Measurements from ENCODE around the gene COL4A3. TPM values are rescaled to one million over a fixed set of nuclear protein-coding genes. Genes with fewer than 3 reads are reported as not detected.

COL4A3 gene
- total and polyA plus RNA-seq, 2 donors (not counting 3 experiments of a cell fraction or from before 2014, with no cell fraction given), result not detected

GRCh38 chr2:227134591-227134990 lies 29.8 kb upstream of the COL4A3 start:
- H3K4me2 ChIP-seq (ENCODE audit: insufficient read depth, low read length), result no peak overlapping the region
- no peaks in the 10 kb centered on the region for H3K36me3 ChIP-seq (ENCODE audit: control insufficient read depth in 2 of 2, extremely low read depth in 1 of 2, insufficient read depth in 2 of 2, low read length in 2 of 2)
- intact Hi-C loops (cut with micrococcal nuclease) (loop anchor here (5.0 kb wide), 1 partner anchor 273 kb away; no protein-coding TSS in a partner anchor), dilution Hi-C loops (cut with MboI; ENCODE audit: extremely low pct_ligation_motif_present, low sequenced_read_pairs) (no loop called here)
- POLR2A ChIA-PET, result no interaction called here
- H4K20me1 ChIP-seq (replicated peaks; ENCODE audit: control insufficient read depth, extremely low read depth, insufficient read depth, low read length), result no peaks in the 10 kb centered on the region
- H2AFZ ChIP-seq (ENCODE audit: low read depth, low read length), result no peak overlapping the region
- DNase-seq (ENCODE audit: low read depth, low spot score) (no peak), FAIRE-seq (no peak)
- no peak overlapping the region for H3K4me3 ChIP-seq (replicated peaks in 1 of 3; ENCODE audit: insufficient read depth in 1 of 3, low read depth in 1 of 3, low read length in 3 of 3)
- CTCF ChIA-PET, result interaction anchor here (1.0 to 6.3 kb wide), 5 partner anchors 9 to 631 kb away, joined by 3 to 104 read pairs (median 3); no protein-coding TSS in a partner anchor
- H3K9me1 ChIP-seq (replicated peaks; ENCODE audit: control insufficient read depth, extremely low read depth, insufficient read depth, low read length), result no peaks in the 10 kb centered on the region
- H3K79me2 ChIP-seq (ENCODE audit: control insufficient read depth, insufficient read depth, low read length), result no peaks in the 10 kb centered on the region
- H3K4me1 ChIP-seq (ENCODE audit: control insufficient read depth, extremely low read depth, insufficient read depth, low read length), result no peaks in the 10 kb centered on the region
- H3K9me3 ChIP-seq (replicated peaks; ENCODE audit: control insufficient read depth, insufficient read depth, low read length), result no peaks in the 10 kb centered on the region
- no TSS peak for BruUV-seq (replicated peaks)
- H3K9ac ChIP-seq (replicated peaks; ENCODE audit: extremely low read depth, insufficient read depth, low read length), result no peak overlapping the region
- no peak overlapping the region for H3K27ac ChIP-seq (ENCODE audit: insufficient read depth, low read depth, low read length)
- TF ChIP-seq MYC (IDR thresholded peaks at IDR 0.05; ENCODE audit: low read depth, low read length) (no peak), EZH2 (IDR thresholded peaks at IDR 0.05; ENCODE audit: borderline replicate concordance, low read depth, low read length, severe bottlenecking) (no peak), GATA2 (IDR thresholded peaks at IDR 0.05; ENCODE audit: insufficient read depth, insufficient read length, low read depth, low read length) (no peak), JUN (IDR thresholded peaks at IDR 0.05; ENCODE audit: borderline replicate concordance, insufficient read depth, insufficient read length, low read depth) (no peak), FOS (IDR thresholded peaks at IDR 0.05; ENCODE audit: borderline replicate concordance, insufficient read depth, low read length) (no peak)
- no peaks in the 10 kb centered on the region for H3K27me3 ChIP-seq (ENCODE audit: control insufficient read depth in 2 of 2, insufficient read depth in 2 of 2, low read length in 2 of 2)

DNA sequence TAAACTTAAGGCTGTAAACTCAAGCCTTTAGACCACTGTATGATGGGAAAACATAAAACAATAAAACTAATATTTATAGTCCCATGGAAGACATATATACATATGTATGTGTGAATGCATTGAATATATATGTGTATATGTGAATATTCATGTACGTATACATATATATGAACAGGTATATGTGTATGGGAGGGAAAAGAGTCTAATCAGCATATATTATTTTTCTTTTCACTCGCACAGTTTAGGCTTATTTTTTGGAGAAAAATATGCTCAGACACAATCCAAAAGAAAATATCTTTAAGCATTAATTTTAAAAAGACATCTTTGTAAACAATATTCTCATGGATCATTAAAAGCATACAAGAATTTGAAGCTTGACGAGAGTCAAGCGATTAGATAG lies 23.1 kb upstream of the COL4A3 start:
- Histone ChIP-seq H3K4me3 (replicated peaks in 1 of 3; ENCODE audit: insufficient read depth in 1 of 3, low read depth in 1 of 3, low read length in 3 of 3) (no peak overlapping the region), H3K27ac (ENCODE audit: insufficient read depth, low read depth, low read length) (no peak overlapping the region), H4K20me1 (replicated peaks; ENCODE audit: control insufficient read depth, extremely low read depth, insufficient read depth, low read length) (no peaks in the 10 kb centered on the region), H2AFZ (ENCODE audit: low read depth, low read length) (no peak overlapping the region), H3K4me1 (ENCODE audit: control insufficient read depth, extremely low read depth, insufficient read depth, low read length) (no peaks in the 10 kb centered on the region), H3K79me2 (ENCODE audit: control insufficient read depth, insufficient read depth, low read length) (no peaks in the 10 kb centered on the region), H3K9ac (replicated peaks; ENCODE audit: extremely low read depth, insufficient read depth, low read length) (no peak overlapping the region), H3K27me3 (ENCODE audit: control insufficient read depth in 2 of 2, insufficient read depth in 2 of 2, low read length in 2 of 2) (no peaks in the 10 kb centered on the region), H3K9me1 (replicated peaks; ENCODE audit: control insufficient read depth, extremely low read depth, insufficient read depth, low read length) (no peaks in the 10 kb centered on the region), H3K4me2 (ENCODE audit: insufficient read depth, low read length) (no peak overlapping the region), H3K9me3 (replicated peaks; ENCODE audit: control insufficient read depth, insufficient read depth, low read length) (no peaks in the 10 kb centered on the region), H3K36me3 (ENCODE audit: control insufficient read depth in 2 of 2, extremely low read depth in 1 of 2, insufficient read depth in 2 of 2, low read length in 2 of 2) (no peaks in the 10 kb centered on the region)
- ChIA-PET POLR2A (no interaction called here), CTCF (no interaction called here)
- dilution Hi-C loops (cut with MboI; ENCODE audit: extremely low pct_ligation_motif_present, low sequenced_read_pairs) (no loop called here), intact Hi-C loops (cut with micrococcal nuclease) (no loop called here)
- no peak for TF ChIP-seq MYC (IDR thresholded peaks at IDR 0.05; ENCODE audit: low read depth, low read length)
- TF ChIP-seq, protein P1, sequence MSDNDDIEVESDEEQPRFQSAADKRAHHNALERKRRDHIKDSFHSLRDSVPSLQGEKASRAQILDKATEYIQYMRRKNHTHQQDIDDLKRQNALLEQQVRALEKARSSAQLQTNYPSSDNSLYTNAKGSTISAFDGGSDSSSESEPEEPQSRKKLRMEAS (IDR thresholded peaks at IDR 0.05; ENCODE audit: insufficient read depth, insufficient read length), result no peak
- TF ChIP-seq JUN (IDR thresholded peaks at IDR 0.05; ENCODE audit: borderline replicate concordance, insufficient read depth, insufficient read length, low read depth), result no peak
- no peak for TF ChIP-seq EZH2 (IDR thresholded peaks at IDR 0.05; ENCODE audit: borderline replicate concordance, low read depth, low read length, severe bottlenecking)
- TF ChIP-seq CTCF (IDR thresholded peaks at IDR 0.05; ENCODE audit: extremely low read depth in 1 of 2, insufficient read depth in 1 of 2, low read depth in 1 of 2, low read length in 2 of 2), result no peak
- TF ChIP-seq POLR2AphosphoS5 (IDR thresholded peaks at IDR 0.05; ENCODE audit: insufficient read depth, low read depth, low read length), result no peak
- TF ChIP-seq GATA2 (IDR thresholded peaks at IDR 0.05; ENCODE audit: insufficient read depth, insufficient read length, low read depth, low read length), result no peak
- TF ChIP-seq FOS (IDR thresholded peaks at IDR 0.05; ENCODE audit: borderline replicate concordance, insufficient read depth, low read length), result no peak
- TF ChIP-seq POLR2A (IDR thresholded peaks at IDR 0.05; ENCODE audit: low read depth, low read length), result no peak
- DNase-seq (ENCODE audit: low read depth, low spot score), result no peak
- no peak for FAIRE-seq
- no TSS peak for BruUV-seq (replicated peaks)
